ENCODE measurements around the gene NPRL2.

- TF ChIP-seq CTCF (IDR thresholded peaks at IDR 0.05; ENCODE audit: low read length) = no peak
- no peak for TF ChIP-seq EZH2 (IDR thresholded peaks at IDR 0.05; ENCODE audit: borderline replicate concordance, low read length)
Measured at GRCh38 chr3:50380405-50381085, 30.0 kb upstream of the NPRL2 start.

Measured in OCI-LY1 (cell line).